ENCODE measurements around the gene MAN2C1.

The MAN2C1 gene

GRCh38 chr15:75307778-75308390 lies 60.5 kb downstream of the MAN2C1 start (continued):
- TF ChIP-seq ZNF707 (tag by site-specific recombination; IDR thresholded peaks at IDR 0.05) (no peak), IKZF3 (tag by site-specific recombination; IDR thresholded peaks at IDR 0.05) (peak; percentile 39; the same call in 1 of the 2 replicates), ZNF654 (tag by site-specific recombination; IDR thresholded peaks at IDR 0.05; ENCODE audit: low read depth) (peak; percentile 80), ZNF202 (tag by site-specific recombination; IDR thresholded peaks at IDR 0.05; ENCODE audit: borderline replicate concordance) (no peak), ZNF600 (tag by site-specific recombination; IDR thresholded peaks at IDR 0.05) (peak; percentile 89), ZNF18 (tag by site-specific recombination; IDR thresholded peaks at IDR 0.05) (0 out of 2 replicates have a peak, but pooled peaks have one; percentile 14), ZNF776 (tag by site-specific recombination; IDR thresholded peaks at IDR 0.05; ENCODE audit: borderline replicate concordance) (no peak), ZNF549 (tag by site-specific recombination; IDR thresholded peaks at IDR 0.05) (no peak), SCRT2 (tag by site-specific recombination; IDR thresholded peaks at IDR 0.05) (no peak), ZBTB20 (tag by site-specific recombination; IDR thresholded peaks at IDR 0.05) (peak; percentile 46; the same call in 1 of the 2 replicates), WT1 (tag by site-specific recombination; IDR thresholded peaks at IDR 0.05) (no peak), ZNF2 (tag by site-specific recombination; IDR thresholded peaks at IDR 0.05) (peak; percentile 30; the same call in 1 of the 2 replicates), ZNF221 (tag by site-specific recombination; IDR thresholded peaks at IDR 0.05; ENCODE audit: borderline replicate concordance) (no peak), ZBTB17 (tag by site-specific recombination; IDR thresholded peaks at IDR 0.05) (peak; percentile 34; the same call in 1 of the 2 replicates), KLF7 (tag by site-specific recombination; IDR thresholded peaks at IDR 0.05; ENCODE audit: borderline replicate concordance) (no peak), CTCF (tag by site-specific recombination; IDR thresholded peaks at IDR 0.05) (peak; percentile 89), ZBTB26 (tag by site-specific recombination; optimal IDR thresholded peaks at IDR 0.05) (peak; percentile 29), ZSCAN30 (tag by site-specific recombination; IDR thresholded peaks at IDR 0.05) (peak; percentile 55; the same call in 1 of the 2 replicates), ZNF670 (tag by site-specific recombination; IDR thresholded peaks at IDR 0.05; ENCODE audit: low read depth) (no peak)
- TF ChIP-seq, protein P1, sequence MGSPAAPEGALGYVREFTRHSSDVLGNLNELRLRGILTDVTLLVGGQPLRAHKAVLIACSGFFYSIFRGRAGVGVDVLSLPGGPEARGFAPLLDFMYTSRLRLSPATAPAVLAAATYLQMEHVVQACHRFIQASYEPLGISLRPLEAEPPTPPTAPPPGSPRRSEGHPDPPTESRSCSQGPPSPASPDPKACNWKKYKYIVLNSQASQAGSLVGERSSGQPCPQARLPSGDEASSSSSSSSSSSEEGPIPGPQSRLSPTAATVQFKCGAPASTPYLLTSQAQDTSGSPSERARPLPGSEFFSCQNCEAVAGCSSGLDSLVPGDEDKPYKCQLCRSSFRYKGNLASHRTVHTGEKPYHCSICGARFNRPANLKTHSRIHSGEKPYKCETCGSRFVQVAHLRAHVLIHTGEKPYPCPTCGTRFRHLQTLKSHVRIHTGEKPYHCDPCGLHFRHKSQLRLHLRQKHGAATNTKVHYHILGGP (tag by site-specific recombination; IDR thresholded peaks at IDR 0.05), result 0 out of 2 replicates have a peak, but pooled peaks have one; percentile 29
- TF ChIP-seq, protein P2, sequence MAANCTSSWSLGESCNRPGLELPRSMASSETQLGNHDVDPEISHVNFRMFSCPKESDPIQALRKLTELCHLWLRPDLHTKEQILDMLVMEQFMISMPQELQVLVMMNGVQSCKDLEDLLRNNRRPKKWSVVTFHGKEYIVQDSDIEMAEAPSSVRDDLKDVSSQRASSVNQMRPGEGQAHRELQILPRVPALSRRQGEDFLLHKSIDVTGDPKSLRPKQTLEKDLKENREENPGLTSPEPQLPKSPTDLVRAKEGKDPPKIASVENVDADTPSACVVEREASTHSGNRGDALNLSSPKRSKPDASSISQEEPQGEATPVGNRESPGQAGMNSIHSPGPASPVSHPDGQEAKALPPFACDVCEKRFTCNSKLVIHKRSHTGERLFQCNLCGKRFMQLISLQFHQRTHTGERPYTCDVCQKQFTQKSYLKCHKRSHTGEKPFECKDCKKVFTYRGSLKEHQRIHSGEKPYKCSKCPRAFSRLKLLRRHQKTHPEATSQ (tag by site-specific recombination; IDR thresholded peaks at IDR 0.05), result no peak
- TF ChIP-seq, protein P3, sequence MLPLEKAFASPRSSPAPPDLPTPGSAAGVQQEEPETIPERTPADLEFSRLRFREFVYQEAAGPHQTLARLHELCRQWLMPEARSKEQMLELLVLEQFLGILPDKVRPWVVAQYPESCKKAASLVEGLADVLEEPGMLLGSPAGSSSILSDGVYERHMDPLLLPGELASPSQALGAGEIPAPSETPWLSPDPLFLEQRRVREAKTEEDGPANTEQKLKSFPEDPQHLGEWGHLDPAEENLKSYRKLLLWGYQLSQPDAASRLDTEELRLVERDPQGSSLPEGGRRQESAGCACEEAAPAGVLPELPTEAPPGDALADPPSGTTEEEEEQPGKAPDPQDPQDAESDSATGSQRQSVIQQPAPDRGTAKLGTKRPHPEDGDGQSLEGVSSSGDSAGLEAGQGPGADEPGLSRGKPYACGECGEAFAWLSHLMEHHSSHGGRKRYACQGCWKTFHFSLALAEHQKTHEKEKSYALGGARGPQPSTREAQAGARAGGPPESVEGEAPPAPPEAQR (tag by site-specific recombination; IDR thresholded peaks at IDR 0.05), result no peak
- TF ChIP-seq, protein P4, sequence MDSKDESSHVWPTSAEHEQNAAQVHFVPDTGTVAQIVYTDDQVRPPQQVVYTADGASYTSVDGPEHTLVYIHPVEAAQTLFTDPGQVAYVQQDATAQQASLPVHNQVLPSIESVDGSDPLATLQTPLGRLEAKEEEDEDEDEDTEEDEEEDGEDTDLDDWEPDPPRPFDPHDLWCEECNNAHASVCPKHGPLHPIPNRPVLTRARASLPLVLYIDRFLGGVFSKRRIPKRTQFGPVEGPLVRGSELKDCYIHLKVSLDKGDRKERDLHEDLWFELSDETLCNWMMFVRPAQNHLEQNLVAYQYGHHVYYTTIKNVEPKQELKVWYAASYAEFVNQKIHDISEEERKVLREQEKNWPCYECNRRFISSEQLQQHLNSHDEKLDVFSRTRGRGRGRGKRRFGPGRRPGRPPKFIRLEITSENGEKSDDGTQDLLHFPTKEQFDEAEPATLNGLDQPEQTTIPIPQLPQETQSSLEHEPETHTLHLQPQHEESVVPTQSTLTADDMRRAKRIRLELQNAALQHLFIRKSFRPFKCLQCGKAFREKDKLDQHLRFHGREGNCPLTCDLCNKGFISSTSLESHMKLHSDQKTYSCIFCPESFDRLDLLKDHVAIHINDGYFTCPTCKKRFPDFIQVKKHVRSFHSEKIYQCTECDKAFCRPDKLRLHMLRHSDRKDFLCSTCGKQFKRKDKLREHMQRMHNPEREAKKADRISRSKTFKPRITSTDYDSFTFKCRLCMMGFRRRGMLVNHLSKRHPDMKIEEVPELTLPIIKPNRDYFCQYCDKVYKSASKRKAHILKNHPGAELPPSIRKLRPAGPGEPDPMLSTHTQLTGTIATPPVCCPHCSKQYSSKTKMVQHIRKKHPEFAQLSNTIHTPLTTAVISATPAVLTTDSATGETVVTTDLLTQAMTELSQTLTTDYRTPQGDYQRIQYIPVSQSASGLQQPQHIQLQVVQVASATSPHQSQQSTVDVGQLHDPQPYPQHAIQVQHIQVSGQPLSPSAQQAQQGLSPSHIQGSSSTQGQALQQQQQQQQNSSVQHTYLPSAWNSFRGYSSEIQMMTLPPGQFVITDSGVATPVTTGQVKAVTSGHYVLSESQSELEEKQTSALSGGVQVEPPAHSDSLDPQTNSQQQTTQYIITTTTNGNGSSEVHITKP (tag by site-specific recombination; IDR thresholded peaks at IDR 0.05), result peak; percentile 92
- TF ChIP-seq, protein P5, sequence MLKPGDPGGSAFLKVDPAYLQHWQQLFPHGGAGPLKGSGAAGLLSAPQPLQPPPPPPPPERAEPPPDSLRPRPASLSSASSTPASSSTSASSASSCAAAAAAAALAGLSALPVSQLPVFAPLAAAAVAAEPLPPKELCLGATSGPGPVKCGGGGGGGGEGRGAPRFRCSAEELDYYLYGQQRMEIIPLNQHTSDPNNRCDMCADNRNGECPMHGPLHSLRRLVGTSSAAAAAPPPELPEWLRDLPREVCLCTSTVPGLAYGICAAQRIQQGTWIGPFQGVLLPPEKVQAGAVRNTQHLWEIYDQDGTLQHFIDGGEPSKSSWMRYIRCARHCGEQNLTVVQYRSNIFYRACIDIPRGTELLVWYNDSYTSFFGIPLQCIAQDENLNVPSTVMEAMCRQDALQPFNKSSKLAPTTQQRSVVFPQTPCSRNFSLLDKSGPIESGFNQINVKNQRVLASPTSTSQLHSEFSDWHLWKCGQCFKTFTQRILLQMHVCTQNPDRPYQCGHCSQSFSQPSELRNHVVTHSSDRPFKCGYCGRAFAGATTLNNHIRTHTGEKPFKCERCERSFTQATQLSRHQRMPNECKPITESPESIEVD (tag by site-specific recombination; IDR thresholded peaks at IDR 0.05), result no peak
